ENCODE measurements around the gene FNIP1. TPM values are rescaled to one million over a fixed set of nuclear protein-coding genes. Genes with fewer than 3 reads are reported as not detected.

The FNIP1 gene
- total and polyA plus RNA-seq, 2 of the 13 experiments (the other 11 are each of a cell fraction or from before 2014, with no cell fraction given) = 10.9 to 29.3 TPM

DNA sequence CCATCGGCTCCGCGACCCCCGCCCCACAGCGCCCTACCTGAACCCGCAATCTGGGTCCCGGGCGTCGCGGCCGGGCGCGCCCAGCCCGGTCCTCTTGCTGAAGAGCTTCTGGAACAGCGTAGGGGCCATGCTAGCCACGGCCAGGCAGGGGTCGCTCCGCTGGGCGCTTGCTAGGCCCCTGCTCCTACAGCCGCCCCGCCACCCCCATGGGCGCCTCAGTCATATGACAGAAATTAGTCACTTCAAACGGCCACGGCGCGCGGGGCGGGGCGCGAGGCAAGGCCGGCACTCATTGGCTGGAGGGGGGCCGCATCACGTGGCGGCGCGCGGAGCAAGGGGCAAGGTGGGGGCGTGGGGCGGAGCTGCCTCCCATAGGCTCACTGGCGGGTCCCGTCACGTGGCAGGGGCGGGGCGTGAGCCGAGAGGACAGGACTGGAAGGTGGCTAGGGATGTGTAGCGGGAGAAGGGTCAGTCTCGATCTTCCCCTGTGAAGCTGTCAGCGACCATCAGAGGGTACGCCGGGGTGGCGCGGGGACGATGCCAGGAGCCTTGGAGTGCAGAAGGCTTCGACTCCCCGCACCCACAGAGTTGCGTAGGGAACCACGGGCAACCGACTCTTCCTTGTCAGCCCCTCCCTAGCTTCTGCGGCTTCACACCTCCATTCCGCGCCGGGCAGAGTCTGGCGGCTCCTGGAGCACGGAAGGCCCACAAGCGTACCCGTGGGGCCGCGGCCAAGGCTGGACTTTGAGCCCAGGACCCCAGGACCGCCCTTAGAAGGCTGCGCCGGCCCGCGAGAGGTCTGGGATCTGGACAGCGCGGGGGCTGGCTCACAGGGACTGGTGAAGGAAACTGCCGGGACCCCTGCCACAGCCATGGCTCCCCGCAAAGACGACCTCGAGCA lies at the start of gene FNIP1 (continued):
- TF ChIP-seq, protein P1, sequence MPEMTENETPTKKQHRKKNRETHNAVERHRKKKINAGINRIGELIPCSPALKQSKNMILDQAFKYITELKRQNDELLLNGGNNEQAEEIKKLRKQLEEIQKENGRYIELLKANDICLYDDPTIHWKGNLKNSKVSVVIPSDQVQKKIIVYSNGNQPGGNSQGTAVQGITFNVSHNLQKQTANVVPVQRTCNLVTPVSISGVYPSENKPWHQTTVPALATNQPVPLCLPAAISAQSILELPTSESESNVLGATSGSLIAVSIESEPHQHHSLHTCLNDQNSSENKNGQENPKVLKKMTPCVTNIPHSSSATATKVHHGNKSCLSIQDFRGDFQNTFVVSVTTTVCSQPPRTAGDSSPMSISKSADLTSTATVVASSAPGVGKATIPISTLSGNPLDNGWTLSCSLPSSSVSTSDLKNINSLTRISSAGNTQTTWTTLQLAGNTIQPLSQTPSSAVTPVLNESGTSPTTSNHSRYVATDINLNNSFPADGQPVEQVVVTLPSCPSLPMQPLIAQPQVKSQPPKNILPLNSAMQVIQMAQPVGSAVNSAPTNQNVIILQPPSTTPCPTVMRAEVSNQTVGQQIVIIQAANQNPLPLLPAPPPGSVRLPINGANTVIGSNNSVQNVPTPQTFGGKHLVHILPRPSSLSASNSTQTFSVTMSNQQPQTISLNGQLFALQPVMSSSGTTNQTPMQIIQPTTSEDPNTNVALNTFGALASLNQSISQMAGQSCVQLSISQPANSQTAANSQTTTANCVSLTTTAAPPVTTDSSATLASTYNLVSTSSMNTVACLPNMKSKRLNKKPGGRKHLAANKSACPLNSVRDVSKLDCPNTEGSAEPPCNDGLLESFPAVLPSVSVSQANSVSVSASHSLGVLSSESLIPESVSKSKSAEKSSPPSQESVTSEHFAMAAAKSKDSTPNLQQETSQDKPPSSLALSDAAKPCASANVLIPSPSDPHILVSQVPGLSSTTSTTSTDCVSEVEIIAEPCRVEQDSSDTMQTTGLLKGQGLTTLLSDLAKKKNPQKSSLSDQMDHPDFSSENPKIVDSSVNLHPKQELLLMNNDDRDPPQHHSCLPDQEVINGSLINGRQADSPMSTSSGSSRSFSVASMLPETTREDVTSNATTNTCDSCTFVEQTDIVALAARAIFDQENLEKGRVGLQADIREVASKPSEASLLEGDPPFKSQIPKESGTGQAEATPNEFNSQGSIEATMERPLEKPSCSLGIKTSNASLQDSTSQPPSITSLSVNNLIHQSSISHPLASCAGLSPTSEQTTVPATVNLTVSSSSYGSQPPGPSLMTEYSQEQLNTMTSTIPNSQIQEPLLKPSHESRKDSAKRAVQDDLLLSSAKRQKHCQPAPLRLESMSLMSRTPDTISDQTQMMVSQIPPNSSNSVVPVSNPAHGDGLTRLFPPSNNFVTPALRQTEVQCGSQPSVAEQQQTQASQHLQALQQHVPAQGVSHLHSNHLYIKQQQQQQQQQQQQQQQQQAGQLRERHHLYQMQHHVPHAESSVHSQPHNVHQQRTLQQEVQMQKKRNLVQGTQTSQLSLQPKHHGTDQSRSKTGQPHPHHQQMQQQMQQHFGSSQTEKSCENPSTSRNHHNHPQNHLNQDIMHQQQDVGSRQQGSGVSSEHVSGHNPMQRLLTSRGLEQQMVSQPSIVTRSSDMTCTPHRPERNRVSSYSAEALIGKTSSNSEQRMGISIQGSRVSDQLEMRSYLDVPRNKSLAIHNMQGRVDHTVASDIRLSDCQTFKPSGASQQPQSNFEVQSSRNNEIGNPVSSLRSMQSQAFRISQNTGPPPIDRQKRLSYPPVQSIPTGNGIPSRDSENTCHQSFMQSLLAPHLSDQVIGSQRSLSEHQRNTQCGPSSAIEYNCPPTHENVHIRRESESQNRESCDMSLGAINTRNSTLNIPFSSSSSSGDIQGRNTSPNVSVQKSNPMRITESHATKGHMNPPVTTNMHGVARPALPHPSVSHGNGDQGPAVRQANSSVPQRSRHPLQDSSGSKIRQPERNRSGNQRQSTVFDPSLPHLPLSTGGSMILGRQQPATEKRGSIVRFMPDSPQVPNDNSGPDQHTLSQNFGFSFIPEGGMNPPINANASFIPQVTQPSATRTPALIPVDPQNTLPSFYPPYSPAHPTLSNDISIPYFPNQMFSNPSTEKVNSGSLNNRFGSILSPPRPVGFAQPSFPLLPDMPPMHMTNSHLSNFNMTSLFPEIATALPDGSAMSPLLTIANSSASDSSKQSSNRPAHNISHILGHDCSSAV (CRISPR knock-in tag; IDR thresholded peaks at IDR 0.05; ENCODE audit: borderline replicate concordance) = 0 out of 2 replicates have a peak, but pooled peaks have one; percentile 29
- TF ChIP-seq, protein P2, sequence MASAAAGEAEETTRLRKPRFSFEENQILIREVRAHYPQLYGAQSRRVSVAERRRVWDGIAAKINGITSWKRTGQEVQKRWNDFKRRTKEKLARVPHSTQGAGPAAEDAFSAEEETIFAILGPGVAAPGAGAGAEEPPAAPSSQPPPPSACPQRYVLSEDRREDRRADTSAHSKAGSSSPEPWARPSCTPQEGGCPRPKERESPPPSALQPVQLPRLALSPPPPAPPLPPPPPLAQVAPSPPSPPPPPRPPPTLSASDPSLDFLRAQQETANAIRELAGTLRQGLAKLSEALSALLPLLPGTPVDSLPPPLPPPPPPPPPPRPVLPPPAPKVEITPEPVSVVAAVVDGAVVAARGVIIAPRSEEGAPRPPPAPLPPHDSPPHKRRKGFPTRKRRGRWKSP (CRISPR knock-in tag; IDR thresholded peaks at IDR 0.05) = peak; percentile 70; the same call in 1 of the 2 replicates
- TF ChIP-seq PAX8 (CRISPR knock-in tag; IDR thresholded peaks at IDR 0.05; ENCODE audit: borderline replicate concordance) (0 out of 2 replicates have a peak, but pooled peaks have one; percentile 47), ZEB1 (IDR thresholded peaks at IDR 0.05; ENCODE audit: insufficient replicate concordance, low read depth) (no peak), SMC3 (IDR thresholded peaks at IDR 0.05; ENCODE audit: low read length) (no peak), SNAPC2 (CRISPR knock-in tag; IDR thresholded peaks at IDR 0.05) (no peak; the same call in 1 of the 2 replicates), HMG20B (CRISPR knock-in tag; conservative IDR thresholded peaks at IDR 0.05) (peak; percentile 53; the same call in 1 of the 2 replicates), ZNF674 (CRISPR knock-in tag; IDR thresholded peaks at IDR 0.05; ENCODE audit: low read depth) (0 out of 2 replicates have a peak, but pooled peaks have one; percentile 27), JUND (CRISPR knock-in tag; IDR thresholded peaks at IDR 0.05) (peak; percentile 44; the same call in 1 of the 2 replicates), GATAD1 (CRISPR knock-in tag; IDR thresholded peaks at IDR 0.05) (peak; percentile 84), ZSCAN29 (CRISPR knock-in tag; conservative IDR thresholded peaks at IDR 0.05) (peak; percentile 87), MEIS2 (CRISPR knock-in tag; IDR thresholded peaks at IDR 0.05) (peak; percentile 64; the same call in 1 of the 2 replicates)
- TF ChIP-seq, protein P3, sequence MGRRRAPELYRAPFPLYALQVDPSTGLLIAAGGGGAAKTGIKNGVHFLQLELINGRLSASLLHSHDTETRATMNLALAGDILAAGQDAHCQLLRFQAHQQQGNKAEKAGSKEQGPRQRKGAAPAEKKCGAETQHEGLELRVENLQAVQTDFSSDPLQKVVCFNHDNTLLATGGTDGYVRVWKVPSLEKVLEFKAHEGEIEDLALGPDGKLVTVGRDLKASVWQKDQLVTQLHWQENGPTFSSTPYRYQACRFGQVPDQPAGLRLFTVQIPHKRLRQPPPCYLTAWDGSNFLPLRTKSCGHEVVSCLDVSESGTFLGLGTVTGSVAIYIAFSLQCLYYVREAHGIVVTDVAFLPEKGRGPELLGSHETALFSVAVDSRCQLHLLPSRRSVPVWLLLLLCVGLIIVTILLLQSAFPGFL (CRISPR knock-in tag; IDR thresholded peaks at IDR 0.05) = no peak

Measured in HepG2 (cell line).